ENCODE results near the gene DHDH. TPM values are rescaled to one million over a fixed set of nuclear protein-coding genes. Genes with fewer than 3 reads are reported as not detected.

DHDH gene
- total and polyA plus RNA-seq, 2 of the 13 experiments (the other 11 are each of a cell fraction or from before 2014, with no cell fraction given) = 0.13 to 0.91 TPM

- TF ChIP-seq NFAT5 (CRISPR knock-in tag; IDR thresholded peaks at IDR 0.05) (no peak), ZNF646 (CRISPR knock-in tag; IDR thresholded peaks at IDR 0.05) (no peak), ZNF143 (CRISPR knock-in tag; IDR thresholded peaks at IDR 0.05) (peak; percentile 26; the same call in 1 of the 2 replicates), ZFY (CRISPR knock-in tag; IDR thresholded peaks at IDR 0.05) (0 out of 2 replicates have a peak, but pooled peaks have one; percentile 5), GRHL1 (CRISPR knock-in tag; conservative IDR thresholded peaks at IDR 0.05) (no peak), ZFP41 (CRISPR knock-in tag; IDR thresholded peaks at IDR 0.05; ENCODE audit: borderline replicate concordance) (no peak), SPEN (CRISPR knock-in tag; IDR thresholded peaks at IDR 0.05; ENCODE audit: low read depth) (peak; percentile 4; the same call in 1 of the 2 replicates), ZNF431 (CRISPR knock-in tag; IDR thresholded peaks at IDR 0.05; ENCODE audit: borderline replicate concordance, low read depth) (no peak), ZNF737 (CRISPR knock-in tag; IDR thresholded peaks at IDR 0.05; ENCODE audit: borderline replicate concordance) (no peak), ZNF740 (CRISPR knock-in tag; IDR thresholded peaks at IDR 0.05) (peak; percentile 33; the same call in 1 of the 2 replicates), RBFOX2 (IDR thresholded peaks at IDR 0.05; ENCODE audit: low read depth, low read length) (peak; percentile 17; the same call in 1 of the 2 replicates)
- TF ChIP-seq, protein P1, sequence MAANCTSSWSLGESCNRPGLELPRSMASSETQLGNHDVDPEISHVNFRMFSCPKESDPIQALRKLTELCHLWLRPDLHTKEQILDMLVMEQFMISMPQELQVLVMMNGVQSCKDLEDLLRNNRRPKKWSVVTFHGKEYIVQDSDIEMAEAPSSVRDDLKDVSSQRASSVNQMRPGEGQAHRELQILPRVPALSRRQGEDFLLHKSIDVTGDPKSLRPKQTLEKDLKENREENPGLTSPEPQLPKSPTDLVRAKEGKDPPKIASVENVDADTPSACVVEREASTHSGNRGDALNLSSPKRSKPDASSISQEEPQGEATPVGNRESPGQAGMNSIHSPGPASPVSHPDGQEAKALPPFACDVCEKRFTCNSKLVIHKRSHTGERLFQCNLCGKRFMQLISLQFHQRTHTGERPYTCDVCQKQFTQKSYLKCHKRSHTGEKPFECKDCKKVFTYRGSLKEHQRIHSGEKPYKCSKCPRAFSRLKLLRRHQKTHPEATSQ (CRISPR knock-in tag; IDR thresholded peaks at IDR 0.05; ENCODE audit: borderline replicate concordance) = no peak
Observed at GRCh38 chr19:48964205-48965039, 30.9 kb downstream of the DHDH start (continued).
